Measurements from ENCODE around the gene CELSR2.

GRCh38 chr1:109315288-109315687 is 65.9 kb downstream of the CELSR2 start:
- TF ChIP-seq, protein P1, sequence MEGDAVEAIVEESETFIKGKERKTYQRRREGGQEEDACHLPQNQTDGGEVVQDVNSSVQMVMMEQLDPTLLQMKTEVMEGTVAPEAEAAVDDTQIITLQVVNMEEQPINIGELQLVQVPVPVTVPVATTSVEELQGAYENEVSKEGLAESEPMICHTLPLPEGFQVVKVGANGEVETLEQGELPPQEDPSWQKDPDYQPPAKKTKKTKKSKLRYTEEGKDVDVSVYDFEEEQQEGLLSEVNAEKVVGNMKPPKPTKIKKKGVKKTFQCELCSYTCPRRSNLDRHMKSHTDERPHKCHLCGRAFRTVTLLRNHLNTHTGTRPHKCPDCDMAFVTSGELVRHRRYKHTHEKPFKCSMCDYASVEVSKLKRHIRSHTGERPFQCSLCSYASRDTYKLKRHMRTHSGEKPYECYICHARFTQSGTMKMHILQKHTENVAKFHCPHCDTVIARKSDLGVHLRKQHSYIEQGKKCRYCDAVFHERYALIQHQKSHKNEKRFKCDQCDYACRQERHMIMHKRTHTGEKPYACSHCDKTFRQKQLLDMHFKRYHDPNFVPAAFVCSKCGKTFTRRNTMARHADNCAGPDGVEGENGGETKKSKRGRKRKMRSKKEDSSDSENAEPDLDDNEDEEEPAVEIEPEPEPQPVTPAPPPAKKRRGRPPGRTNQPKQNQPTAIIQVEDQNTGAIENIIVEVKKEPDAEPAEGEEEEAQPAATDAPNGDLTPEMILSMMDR (IDR thresholded peaks at IDR 0.05): no peak
- TF ChIP-seq ZFX (IDR thresholded peaks at IDR 0.05; ENCODE audit: borderline replicate concordance): no peak
